ENCODE data around the gene ZNF554. TPM values are rescaled to one million over a fixed set of nuclear protein-coding genes. Genes with fewer than 3 reads are reported as not detected.

The ZNF554 gene
- total and polyA plus RNA-seq, 4 donors = 0.94 to 3.3 (median 2.1) TPM

DNA sequence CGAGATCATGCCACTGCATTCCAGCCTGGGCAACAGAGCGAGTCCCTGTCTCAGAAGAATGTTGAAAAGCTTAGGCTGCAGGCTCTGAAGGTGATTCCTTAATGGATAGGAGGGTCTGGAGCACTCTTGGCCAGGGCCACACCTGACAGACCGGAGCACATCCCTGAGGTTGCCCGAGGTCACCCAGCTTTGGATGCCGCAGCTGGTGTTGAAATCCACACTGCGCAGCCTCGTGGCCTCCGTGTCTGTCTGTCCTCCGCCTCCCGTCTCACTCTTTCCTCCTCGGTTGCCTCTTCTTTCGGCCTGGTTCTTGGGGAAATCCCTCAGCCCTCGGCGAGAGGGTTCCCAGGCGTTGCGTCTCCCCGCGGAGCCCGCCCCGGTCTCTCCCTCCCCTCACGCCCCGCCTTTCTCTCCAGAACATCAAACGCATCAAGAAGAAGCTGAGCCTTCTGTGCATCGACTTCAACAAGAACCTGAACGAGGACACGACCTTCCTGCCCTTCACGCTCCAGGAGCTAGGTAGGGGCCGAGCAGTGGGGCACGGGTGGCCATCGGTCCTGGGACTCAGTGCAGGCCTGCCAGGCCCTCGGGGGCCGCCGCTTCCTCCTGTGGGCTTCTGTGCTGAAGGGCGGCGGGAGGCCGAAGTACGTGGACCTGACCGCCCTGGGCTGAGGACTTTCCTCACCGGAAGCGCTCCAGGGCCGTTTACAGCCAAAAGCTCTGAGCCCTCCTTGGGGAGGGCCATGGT is 20.2 kb upstream of the ZNF554 start:
- peaks cover 0 to 9% (median 6%) of the 10 kb centered on the region in 4 donors for H3K4me1 ChIP-seq (ENCODE audit: control insufficient read depth in 4 of 4, insufficient read depth in 4 of 4, low read length in 3 of 4)
- H3K36me3 ChIP-seq (ENCODE audit: control insufficient read depth in 4 of 4, insufficient read depth in 3 of 4, low read depth in 1 of 4, low read length in 3 of 4) = peaks cover 0 to 28% (median 6%) of the 10 kb centered on the region in 4 donors
- no peaks in the 10 kb centered on the region for H3K9me3 ChIP-seq (ENCODE audit: control insufficient read depth in 4 of 4, low read length in 3 of 4)
- no peak for DNase-seq (ENCODE audit: low spot score)
- no peak overlapping the region for H3K27ac ChIP-seq (ENCODE audit: low read depth in 1 of 2, low read length in 2 of 2)
- no peaks in the 10 kb centered on the region for H3K27me3 ChIP-seq (ENCODE audit: control insufficient read depth in 4 of 4, insufficient read depth in 4 of 4, low read length in 3 of 4)
- no peak overlapping the region for H3K9ac ChIP-seq (ENCODE audit: low read depth in 1 of 2, low read length in 2 of 2)
- 96% methylated on average over 41 of the region's 41 CpGs for WGBS
- TF ChIP-seq CTCF (IDR thresholded peaks at IDR 0.05; ENCODE audit: low read depth, low read length, missing input control) (no peak), GABPA (IDR thresholded peaks at IDR 0.05 in 1 of 2, conservative IDR thresholded peaks at IDR 0.05 in 1 of 2) (no peak), HNF4G (IDR thresholded peaks at IDR 0.05) (no peak)
- no peak overlapping the region for H3K4me3 ChIP-seq (ENCODE audit: low read depth in 1 of 3, low read length in 3 of 3)

GRCh38 chr19:2800506-2800905 is 19.2 kb upstream of the ZNF554 start:
- Histone ChIP-seq H3K4me1 (ENCODE audit: control insufficient read depth in 4 of 4, insufficient read depth in 4 of 4, low read length in 3 of 4) (peaks cover 0 to 9% (median 6%) of the 10 kb centered on the region in 4 donors), H3K36me3 (ENCODE audit: control insufficient read depth in 4 of 4, insufficient read depth in 3 of 4, low read depth in 1 of 4, low read length in 3 of 4) (peaks cover 0 to 35% (median 6%) of the 10 kb centered on the region in 4 donors)

More at GRCh38 chr19:2800506-2800905, 19.2 kb upstream of the ZNF554 start:
- Histone ChIP-seq H3K9me3 (ENCODE audit: control insufficient read depth in 4 of 4, low read length in 3 of 4) (no peaks in the 10 kb centered on the region), H3K27ac (ENCODE audit: low read depth in 1 of 2, low read length in 2 of 2) (no peak overlapping the region), H3K9ac (ENCODE audit: low read depth in 1 of 2, low read length in 2 of 2) (no peak overlapping the region), H3K4me3 (ENCODE audit: low read depth in 1 of 3, low read length in 3 of 3) (no peak overlapping the region), H3K27me3 (ENCODE audit: control insufficient read depth in 4 of 4, insufficient read depth in 4 of 4, low read length in 3 of 4) (no peaks in the 10 kb centered on the region)
- 95% methylated on average over 22 of the region's 22 CpGs for WGBS
- TF ChIP-seq CTCF (IDR thresholded peaks at IDR 0.05; ENCODE audit: low read depth, low read length, missing input control) (no peak), HNF4G (IDR thresholded peaks at IDR 0.05) (no peak), YY1 (IDR thresholded peaks at IDR 0.05) (no peak), HNF4A (conservative IDR thresholded peaks at IDR 0.05) (no peak), REST (IDR thresholded peaks at IDR 0.05) (no peak), EGR1 (IDR thresholded peaks at IDR 0.05; ENCODE audit: low read depth in 2 of 2) (no peak), TAF1 (conservative IDR thresholded peaks at IDR 0.05) (no peak), NR2F2 (IDR thresholded peaks at IDR 0.05) (no peak), GABPA (IDR thresholded peaks at IDR 0.05 in 1 of 2, conservative IDR thresholded peaks at IDR 0.05 in 1 of 2) (no peak), RAD21 (IDR thresholded peaks at IDR 0.05) (no peak), FOXA1 (IDR thresholded peaks at IDR 0.05) (no peak), JUND (IDR thresholded peaks at IDR 0.05) (no peak), ZBTB33 (IDR thresholded peaks at IDR 0.05) (no peak), SP1 (IDR thresholded peaks at IDR 0.05) (no peak), MAX (IDR thresholded peaks at IDR 0.05) (no peak)
- no peak for DNase-seq (ENCODE audit: low spot score)
